ENCODE measurements around the gene IPP.

GRCh38 chr1:45673956-45674355 lies 76.5 kb downstream of the IPP start:
- no peak for TF ChIP-seq CTCF (conservative IDR thresholded peaks at IDR 0.05; ENCODE audit: low read length)
- no peak for TF ChIP-seq EZH2phosphoT487 (IDR thresholded peaks at IDR 0.05; ENCODE audit: borderline replicate concordance)
